Measurements from ENCODE around the gene YPEL5. TPM values are rescaled to one million over a fixed set of nuclear protein-coding genes. Genes with fewer than 3 reads are reported as not detected.

The YPEL5 gene
- polyA plus RNA-seq, 1 experiment = 112 TPM

DNA sequence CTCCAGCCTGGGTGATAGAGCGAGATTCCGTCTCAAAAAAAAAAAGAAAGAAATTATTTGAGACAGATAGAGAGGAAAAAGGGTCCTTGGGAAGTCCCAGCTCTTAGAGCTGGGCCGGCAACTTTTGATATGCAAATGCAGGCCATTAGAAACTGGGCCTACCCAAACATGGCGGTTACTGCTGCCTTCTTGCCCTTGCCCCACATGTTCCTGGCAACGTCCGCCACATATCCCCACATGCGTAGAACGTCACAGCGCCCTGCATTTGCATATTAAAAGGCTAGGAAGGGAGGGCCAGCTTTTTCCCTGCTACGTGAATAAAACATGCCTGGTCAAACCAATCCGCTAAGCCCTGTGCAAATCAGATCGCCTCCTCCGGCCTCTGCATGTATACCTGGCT, 43.8 kb downstream of the YPEL5 start:
- CTCF ChIA-PET = no interaction called here
- TF ChIP-seq, protein P1, sequence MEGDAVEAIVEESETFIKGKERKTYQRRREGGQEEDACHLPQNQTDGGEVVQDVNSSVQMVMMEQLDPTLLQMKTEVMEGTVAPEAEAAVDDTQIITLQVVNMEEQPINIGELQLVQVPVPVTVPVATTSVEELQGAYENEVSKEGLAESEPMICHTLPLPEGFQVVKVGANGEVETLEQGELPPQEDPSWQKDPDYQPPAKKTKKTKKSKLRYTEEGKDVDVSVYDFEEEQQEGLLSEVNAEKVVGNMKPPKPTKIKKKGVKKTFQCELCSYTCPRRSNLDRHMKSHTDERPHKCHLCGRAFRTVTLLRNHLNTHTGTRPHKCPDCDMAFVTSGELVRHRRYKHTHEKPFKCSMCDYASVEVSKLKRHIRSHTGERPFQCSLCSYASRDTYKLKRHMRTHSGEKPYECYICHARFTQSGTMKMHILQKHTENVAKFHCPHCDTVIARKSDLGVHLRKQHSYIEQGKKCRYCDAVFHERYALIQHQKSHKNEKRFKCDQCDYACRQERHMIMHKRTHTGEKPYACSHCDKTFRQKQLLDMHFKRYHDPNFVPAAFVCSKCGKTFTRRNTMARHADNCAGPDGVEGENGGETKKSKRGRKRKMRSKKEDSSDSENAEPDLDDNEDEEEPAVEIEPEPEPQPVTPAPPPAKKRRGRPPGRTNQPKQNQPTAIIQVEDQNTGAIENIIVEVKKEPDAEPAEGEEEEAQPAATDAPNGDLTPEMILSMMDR (IDR thresholded peaks at IDR 0.05; ENCODE audit: low read depth, low read length) = no peak
- no peak for DNase-seq (ENCODE audit: low read depth, low spot score)
- H3K4me3 ChIP-seq (ENCODE audit: low read depth, low read length) = no peak overlapping the region
- POLR2A ChIA-PET = no interaction called here
- H3K27me3 ChIP-seq (ENCODE audit: control insufficient read depth, insufficient read depth, low read length) = peaks cover 11% of the 10 kb centered on the region
- H3K9me3 ChIP-seq (ENCODE audit: control insufficient read depth, insufficient read depth, low read length) = no peaks in the 10 kb centered on the region
- no peak overlapping the region for H3K27ac ChIP-seq (ENCODE audit: low read depth, low read length)

DNA sequence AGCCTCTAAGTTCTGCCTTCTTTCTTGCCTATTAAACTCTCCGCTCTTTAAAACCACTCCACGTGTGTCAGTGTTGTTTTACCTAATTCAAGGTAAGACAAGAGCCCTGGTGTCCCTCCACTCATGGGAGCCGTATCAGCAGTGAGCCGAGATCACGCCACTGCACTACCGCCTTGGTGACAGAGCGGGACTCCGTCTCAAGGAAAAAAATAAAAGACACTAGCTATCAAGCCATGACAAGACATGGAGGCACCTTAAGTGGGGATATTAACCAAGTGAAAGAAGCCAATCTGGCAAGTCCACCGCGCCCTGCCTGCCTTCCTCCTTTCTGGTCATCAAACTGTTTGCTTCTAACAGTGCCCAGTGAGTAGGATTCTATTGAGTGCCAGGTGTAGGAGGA, 44.3 kb downstream of the YPEL5 start:
- CTCF ChIA-PET = interaction anchor here (2.4 kb wide), 1 partner anchor 27 kb away, joined by 11 read pairs; no protein-coding TSS in a partner anchor
- Histone ChIP-seq H3K9me3 (ENCODE audit: control insufficient read depth, insufficient read depth, low read length) (no peaks in the 10 kb centered on the region), H3K27me3 (ENCODE audit: control insufficient read depth, insufficient read depth, low read length) (peaks cover 11% of the 10 kb centered on the region), H3K4me3 (ENCODE audit: low read depth, low read length) (no peak overlapping the region), H3K27ac (ENCODE audit: low read depth, low read length) (no peak overlapping the region)
- POLR2A ChIA-PET = no interaction called here
- TF ChIP-seq, protein P1 (IDR thresholded peaks at IDR 0.05; ENCODE audit: low read depth, low read length) = no peak
- DNase-seq (ENCODE audit: low read depth, low spot score) = no peak

DNA sequence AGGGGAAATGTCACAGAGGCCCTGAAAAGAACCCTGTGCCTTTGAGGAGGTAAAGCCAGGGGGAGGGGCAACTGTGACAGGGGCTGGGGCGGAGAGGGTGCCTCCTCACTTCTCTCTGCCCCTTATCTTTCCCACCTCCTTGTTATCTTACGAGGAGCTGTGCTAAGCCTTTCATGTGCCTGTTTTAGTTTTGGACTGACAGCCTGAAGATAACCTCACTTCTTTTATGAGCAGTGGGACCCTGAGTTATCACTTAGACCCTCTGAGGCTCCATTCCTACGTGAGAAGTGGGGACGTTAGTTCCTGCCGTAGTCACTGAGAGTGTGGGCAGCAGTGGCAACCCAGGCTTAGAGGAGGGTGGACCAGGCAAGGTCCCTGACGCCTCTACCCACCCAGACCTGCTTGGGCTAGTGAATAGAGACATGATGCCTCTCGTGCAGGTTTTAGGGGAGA, 45.0 kb downstream of the YPEL5 start:
- CTCF ChIA-PET = interaction anchor here (1.7 to 2.4 kb wide), 2 partner anchors 27 to 520 kb away, joined by 11 to 12 read pairs; no protein-coding TSS in a partner anchor
- peaks cover 11% of the 10 kb centered on the region for H3K27me3 ChIP-seq (ENCODE audit: control insufficient read depth, insufficient read depth, low read length)
- POLR2A ChIA-PET = no interaction called here
- H3K9me3 ChIP-seq (ENCODE audit: control insufficient read depth, insufficient read depth, low read length) = no peaks in the 10 kb centered on the region
- H3K4me3 ChIP-seq (ENCODE audit: low read depth, low read length) = no peak overlapping the region
- DNase-seq (ENCODE audit: low read depth, low spot score) = no peak
- H3K27ac ChIP-seq (ENCODE audit: low read depth, low read length) = no peak overlapping the region
- TF ChIP-seq, protein P1 (IDR thresholded peaks at IDR 0.05; ENCODE audit: low read depth, low read length) = no peak

DNA sequence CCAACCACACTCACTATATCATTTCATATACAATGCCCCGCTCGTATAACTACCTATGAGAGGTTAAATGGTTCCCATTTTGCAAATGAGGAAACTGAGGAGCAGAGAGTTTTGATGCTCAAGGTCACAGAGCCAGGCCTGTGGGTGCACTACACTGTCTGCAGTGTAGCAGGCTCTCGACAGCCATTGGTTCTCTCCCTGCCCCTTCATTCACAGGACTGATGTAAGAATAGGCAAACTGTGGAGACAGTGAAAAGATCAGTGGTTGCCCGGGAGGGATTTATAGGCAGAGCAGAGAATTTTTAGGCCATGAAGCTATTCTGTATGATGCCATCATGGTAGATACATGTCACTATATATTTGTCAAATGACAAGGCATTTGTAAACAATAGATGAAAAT, 45.5 kb downstream of the YPEL5 start:
- ChIA-PET CTCF (interaction anchor here (1.7 to 2.5 kb wide), 3 partner anchors 16 to 519 kb away, joined by 11 to 12 read pairs (median 11); no protein-coding TSS in a partner anchor), POLR2A (interaction anchor here (0.7 kb wide), 1 partner anchor 503 kb away, joined by 4 read pairs; no protein-coding TSS in a partner anchor)
- peaks cover 11% of the 10 kb centered on the region for H3K27me3 ChIP-seq (ENCODE audit: control insufficient read depth, insufficient read depth, low read length)
- no peak overlapping the region for H3K27ac ChIP-seq (ENCODE audit: low read depth, low read length)
- TF ChIP-seq, protein P1 (IDR thresholded peaks at IDR 0.05; ENCODE audit: low read depth, low read length) = no peak
- H3K9me3 ChIP-seq (ENCODE audit: control insufficient read depth, insufficient read depth, low read length) = no peaks in the 10 kb centered on the region
- no peak for DNase-seq (ENCODE audit: low read depth, low spot score)
- no peak overlapping the region for H3K4me3 ChIP-seq (ENCODE audit: low read depth, low read length)

DNA sequence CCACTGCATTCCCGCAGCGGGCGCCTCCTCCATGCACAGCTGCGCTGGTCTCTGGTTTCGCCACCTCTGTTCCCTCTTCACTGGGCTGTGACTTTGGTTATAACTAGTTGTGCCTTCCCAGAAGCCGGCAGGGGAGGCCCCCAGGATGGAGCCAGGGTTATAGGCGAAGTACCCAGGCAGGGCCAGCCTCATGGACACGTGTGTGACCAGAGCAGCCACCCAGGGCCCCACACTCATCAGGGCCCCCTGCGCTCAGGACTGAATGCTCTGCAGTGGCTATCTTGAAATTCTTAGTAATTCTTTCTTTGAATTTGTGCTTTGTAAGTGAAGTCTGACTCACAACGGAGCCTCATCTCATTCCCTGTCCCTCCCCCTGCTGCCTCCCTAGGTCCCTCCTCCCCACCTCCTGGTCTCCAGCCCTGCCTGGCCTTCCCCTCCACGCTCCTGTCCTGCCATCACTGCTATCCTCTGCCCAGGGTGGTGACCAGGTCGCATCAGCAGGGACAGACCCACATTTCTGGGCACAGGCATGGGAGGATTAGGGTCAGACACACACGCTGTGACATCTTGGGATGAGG, 46.4 kb downstream of the YPEL5 start:
- ChIA-PET CTCF (interaction anchor here (1.7 to 2.5 kb wide), 3 partner anchors 15 to 518 kb away, joined by 11 to 12 read pairs (median 11); no protein-coding TSS in a partner anchor), POLR2A (interaction anchor here (0.7 kb wide), 1 partner anchor 502 kb away, joined by 4 read pairs; no protein-coding TSS in a partner anchor)
- TF ChIP-seq, protein P1 (IDR thresholded peaks at IDR 0.05; ENCODE audit: low read depth, low read length) = no peak
- H3K27ac ChIP-seq (ENCODE audit: low read depth, low read length) = no peak overlapping the region
- peaks cover 8% of the 10 kb centered on the region for H3K27me3 ChIP-seq (ENCODE audit: control insufficient read depth, insufficient read depth, low read length)
- no peak for DNase-seq (ENCODE audit: low read depth, low spot score)
- H3K4me3 ChIP-seq (ENCODE audit: low read depth, low read length) = no peak overlapping the region
- no peaks in the 10 kb centered on the region for H3K9me3 ChIP-seq (ENCODE audit: control insufficient read depth, insufficient read depth, low read length)
